ENCODE results near the gene CRIM1. TPM values are rescaled to one million over a fixed set of nuclear protein-coding genes. Genes with fewer than 3 reads are reported as not detected.
A peak's percentile ranks its signal among the peaks of the same experiment; 100 is the strongest.

Gene CRIM1
- total RNA-seq, 4 donors from 2014 or later: 93.2 to 194 (median 119) TPM

DNA sequence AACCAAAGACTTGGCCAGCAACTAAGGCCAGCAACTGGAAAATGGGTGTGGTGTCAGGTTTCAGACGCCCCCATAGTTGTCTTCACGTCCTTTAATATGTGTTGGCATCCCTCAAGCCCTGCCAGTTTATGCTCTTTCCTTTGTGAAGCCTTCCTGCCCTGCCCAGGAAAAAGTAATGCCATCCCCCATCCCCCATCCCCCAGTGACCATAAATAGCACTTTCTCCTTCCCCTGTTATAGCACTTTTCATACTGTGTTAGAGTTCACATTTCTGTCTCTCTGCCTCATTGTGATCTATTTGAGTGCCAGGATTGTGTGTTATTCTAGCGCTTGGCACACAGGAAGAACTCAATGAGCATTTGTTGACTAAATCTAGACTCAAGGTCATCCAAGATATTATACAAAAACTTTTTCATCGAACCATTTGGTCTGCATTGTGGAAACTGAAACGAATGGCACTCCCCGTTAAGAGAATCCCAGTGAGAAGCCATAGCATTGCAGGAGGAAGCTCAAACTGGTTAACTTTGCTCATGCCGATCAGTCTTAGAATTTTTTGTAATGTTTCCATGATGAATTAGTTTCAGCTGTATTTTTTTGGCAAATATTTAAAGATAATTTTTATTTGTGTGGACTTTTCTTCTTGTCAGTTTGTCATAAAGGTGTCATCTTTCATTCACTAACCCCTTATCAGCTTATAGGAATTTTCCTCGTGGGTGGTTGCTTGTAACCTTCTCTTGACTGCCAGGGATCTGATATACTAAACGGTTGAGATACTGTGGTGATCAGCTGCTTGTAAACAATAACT is 15.7 kb downstream of the CRIM1 start:
- Histone ChIP-seq H3K36me3 (no peaks in the 10 kb centered on the region), H3K9me3 (no peaks in the 10 kb centered on the region), H3K27me3 (no peaks in the 10 kb centered on the region), H3K4me3 (peak overlapping the region; percentile 18 to 30 (median 26)), H3K27ac (peak overlapping the region; percentile 63 to 97 (median 72)), H3K4me1 (peaks cover 100% of the 10 kb centered on the region in 2 donors)
- in situ Hi-C loops (cut with MboI; ENCODE audit: low sequenced_read_pairs in 4 of 4): no loop called here
- DNase-seq: no peak
- peak in 1 of 2 donors; percentile 26 for ATAC-seq
- TF ChIP-seq, protein P1, sequence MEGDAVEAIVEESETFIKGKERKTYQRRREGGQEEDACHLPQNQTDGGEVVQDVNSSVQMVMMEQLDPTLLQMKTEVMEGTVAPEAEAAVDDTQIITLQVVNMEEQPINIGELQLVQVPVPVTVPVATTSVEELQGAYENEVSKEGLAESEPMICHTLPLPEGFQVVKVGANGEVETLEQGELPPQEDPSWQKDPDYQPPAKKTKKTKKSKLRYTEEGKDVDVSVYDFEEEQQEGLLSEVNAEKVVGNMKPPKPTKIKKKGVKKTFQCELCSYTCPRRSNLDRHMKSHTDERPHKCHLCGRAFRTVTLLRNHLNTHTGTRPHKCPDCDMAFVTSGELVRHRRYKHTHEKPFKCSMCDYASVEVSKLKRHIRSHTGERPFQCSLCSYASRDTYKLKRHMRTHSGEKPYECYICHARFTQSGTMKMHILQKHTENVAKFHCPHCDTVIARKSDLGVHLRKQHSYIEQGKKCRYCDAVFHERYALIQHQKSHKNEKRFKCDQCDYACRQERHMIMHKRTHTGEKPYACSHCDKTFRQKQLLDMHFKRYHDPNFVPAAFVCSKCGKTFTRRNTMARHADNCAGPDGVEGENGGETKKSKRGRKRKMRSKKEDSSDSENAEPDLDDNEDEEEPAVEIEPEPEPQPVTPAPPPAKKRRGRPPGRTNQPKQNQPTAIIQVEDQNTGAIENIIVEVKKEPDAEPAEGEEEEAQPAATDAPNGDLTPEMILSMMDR (IDR thresholded peaks at IDR 0.05 in 4 of 5, conservative IDR thresholded peaks at IDR 0.05 in 1 of 5): no peak
- no peak for TF ChIP-seq POLR2A (IDR thresholded peaks at IDR 0.05)
- intact Hi-C loops (cut with DNase I; ENCODE audit: low total_unique reads): no loop called here

- Histone ChIP-seq H3K27ac (peak overlapping the region; percentile 63 to 97 (median 72)), H3K36me3 (no peaks in the 10 kb centered on the region), H3K9me3 (no peaks in the 10 kb centered on the region), H3K27me3 (no peaks in the 10 kb centered on the region), H3K4me3 (peak overlapping the region in 3 of 4 donors; percentile 18 to 30 (median 25)), H3K4me1 (peaks cover 100% of the 10 kb centered on the region in 2 donors)
- ATAC-seq: peak in 1 of 2 donors; percentile 61
- intact Hi-C loops (cut with DNase I; ENCODE audit: low total_unique reads): no loop called here
- peak in 1 of 2 donors; percentile 69 for DNase-seq
- TF ChIP-seq POLR2A (IDR thresholded peaks at IDR 0.05): no peak
- TF ChIP-seq, protein P1 (IDR thresholded peaks at IDR 0.05 in 4 of 5, conservative IDR thresholded peaks at IDR 0.05 in 1 of 5): no peak
- in situ Hi-C loops (cut with MboI; ENCODE audit: low sequenced_read_pairs in 4 of 4): no loop called here
Measured at GRCh38 chr2:36371928-36372391, 16.4 kb downstream of the CRIM1 start.

- TF ChIP-seq, protein P1 (IDR thresholded peaks at IDR 0.05 in 4 of 5, conservative IDR thresholded peaks at IDR 0.05 in 1 of 5): no peak
- no peak for TF ChIP-seq POLR2A (IDR thresholded peaks at IDR 0.05)
- peak overlapping the region; percentile 63 to 97 (median 72) for H3K27ac ChIP-seq
- in situ Hi-C loops (cut with MboI; ENCODE audit: low sequenced_read_pairs in 4 of 4): no loop called here
- H3K4me3 ChIP-seq: no peak overlapping the region
- DNase-seq (peak in 1 of 2 donors; percentile 32), ATAC-seq (peak; percentile 55 to 61)
- intact Hi-C loops (cut with DNase I; ENCODE audit: low total_unique reads): no loop called here
- peaks cover 99% of the 10 kb centered on the region in 2 donors for H3K4me1 ChIP-seq
- H3K9me3 ChIP-seq: no peaks in the 10 kb centered on the region
- no peaks in the 10 kb centered on the region for H3K27me3 ChIP-seq
- H3K36me3 ChIP-seq: no peaks in the 10 kb centered on the region
Measured at GRCh38 chr2:36373149-36373926, 17.8 kb downstream of the CRIM1 start.

- ATAC-seq (no peak), DNase-seq (no peak)
- no peak overlapping the region for H3K4me3 ChIP-seq
- H3K36me3 ChIP-seq: no peaks in the 10 kb centered on the region
- in situ Hi-C loops (cut with MboI; ENCODE audit: low sequenced_read_pairs in 4 of 4): no loop called here
- TF ChIP-seq, protein P1 (IDR thresholded peaks at IDR 0.05 in 4 of 5, conservative IDR thresholded peaks at IDR 0.05 in 1 of 5): no peak
- no peak for TF ChIP-seq POLR2A (IDR thresholded peaks at IDR 0.05)
- intact Hi-C loops (cut with DNase I; ENCODE audit: low total_unique reads): no loop called here
- no peaks in the 10 kb centered on the region for H3K27me3 ChIP-seq
- H3K27ac ChIP-seq: peak overlapping the region in 2 of 4 donors; percentile 75 to 97
- peaks cover 86 to 89% of the 10 kb centered on the region in 2 donors for H3K4me1 ChIP-seq
- H3K9me3 ChIP-seq: no peaks in the 10 kb centered on the region
Measured at GRCh38 chr2:36374585-36374984, 19.0 kb downstream of the CRIM1 start.
